K562 (cell line): ENCODE results near the gene ALK. TPM values are rescaled to one million over a fixed set of nuclear protein-coding genes. Genes with fewer than 3 reads are reported as not detected.

ENCODE experiments used
- C11orf30 ChIP-seq: fragments of 450-650 bp; IDR thresholded peaks from 2 replicates; pipeline ENCODE4 v1.6.1; 2016; ENCODE audit warnings: low read depth, mild to moderate bottlenecking
- CBFA2T2 ChIP-seq: fragments of 450-650 bp; conservative IDR thresholded peaks from 2 replicates; pipeline ENCODE4 v1.6.1; 2017; ENCODE audit warnings: mild to moderate bottlenecking
- CBFA2T3 ChIP-seq: fragments of 450-650 bp; IDR thresholded peaks from 2 replicates; pipeline ENCODE4 v1.6.1; 2017
- HNRNPH1 ChIP-seq: fragments of 200-400 bp; formaldehyde crosslinking; optimal IDR thresholded peaks from 2 replicates; pipeline ENCODE3; 2017; ENCODE audit warnings: low read depth, mild to moderate bottlenecking, low read length, moderate library complexity
- KLF6 ChIP-seq: fragments of 250-450 bp; sonication (Bioruptor Pico); IDR thresholded peaks from 2 replicates; pipeline ENCODE4 v1.4.0; 2020; ENCODE audit warnings: mild to moderate bottlenecking, moderate library complexity, borderline replicate concordance
- MAFG ChIP-seq: fragments of 450-650 bp; conservative IDR thresholded peaks from 2 replicates; pipeline ENCODE4 v1.6.1; 2016; ENCODE audit warnings: missing genetic modification characterization, missing compliant biosample characterization
- MEIS2 ChIP-seq: fragments of 450-650 bp; IDR thresholded peaks from 2 replicates; pipeline ENCODE4 v1.6.1; 2014; ENCODE audit warnings: mild to moderate bottlenecking; ENCODE audit not compliant: partially characterized antibody
- NFE2 ChIP-seq: IDR thresholded peaks from 2 replicates; pipeline ENCODE4 v1.6.1; 2014; ENCODE audit warnings: antibody characterized with exemption, low read depth
- NFIC ChIP-seq: fragments of 450-650 bp; IDR thresholded peaks from 2 replicates; pipeline ENCODE4 v1.6.1; 2017; ENCODE audit warnings: mild to moderate bottlenecking, inconsistent platforms
- PBX2 ChIP-seq, 2 experiments: IDR thresholded peaks in 1 of 2; conservative IDR thresholded peaks in 1 of 2; 2 replicates each; pipeline ENCODE4 v1.6.1; 2016; ENCODE audit warnings: low read depth in 2 of 2, mild to moderate bottlenecking in 1 of 2, missing compliant biosample characterization in 1 of 2, missing genetic modification characterization in 1 of 2, moderate library complexity in 1 of 2
- RBM15 ChIP-seq: fragments of 200-400 bp; formaldehyde crosslinking; IDR thresholded peaks from 2 replicates; pipeline ENCODE4 v1.6.1; 2018; ENCODE audit warnings: mild to moderate bottlenecking, low read length, moderate library complexity; ENCODE audit not compliant: insufficient read depth
- REST ChIP-seq, 2 experiments: fragments of 450-650 bp; formaldehyde crosslinking in 1 of 2; IDR thresholded peaks; 2 replicates each; pipeline versions ENCODE4 v1.4.0 to v1.6.1; 2014 to 2020; ENCODE audit warnings: mild to moderate bottlenecking in 2 of 2, borderline replicate concordance in 1 of 2, low read depth in 1 of 2
- TAL1 ChIP-seq: fragments of 450-650 bp; IDR thresholded peaks from 2 replicates; pipeline ENCODE4 v1.6.1; 2016; ENCODE audit warnings: mild to moderate bottlenecking
- ZBTB34 ChIP-seq: fragments of 250-450 bp; sonication (Bioruptor Pico); IDR thresholded peaks from 2 replicates; pipeline ENCODE4 v1.8.0; 2021; ENCODE audit warnings: mild to moderate bottlenecking, moderate library complexity
- ZNF655 ChIP-seq: fragments of 250-450 bp; sonication (Bioruptor Pico); IDR thresholded peaks from 2 replicates; pipeline ENCODE4 v1.5.0; 2021
- polyA plus RNA-seq, 8 experiments: library from polyadenylated mRNA; depleted of rRNA in 4 of 8; stranded (reverse) in 5 of 8; unstranded in 3 of 8; fragments of >200 nt; fragmentation: Nextera tagmentation in 2 of 8; fragmentation: Illumina TruSeq in 1 of 8; extraction: Ambion mirVana in 2 of 8; extraction: Trizol in 1 of 8; gene quantifications; 2 replicates each; pipeline versions ENCODE4 v1.2.1 to v1.2.3, GENCODE V29; 2011 to 2014; ENCODE audit warnings: inconsistent platforms in 1 of 8, missing spikeins in 1 of 8
- total RNA-seq, 7 experiments: library from RNA; depleted of rRNA in 6 of 7; stranded (reverse); fragments of >200 nt in 6 of 7; fragmentation: Illumina TruSeq in 2 of 7; extraction: Trizol in 2 of 7; gene quantifications; 2 replicates each; pipeline versions ENCODE4 v1.2.1 to v1.2.3, GENCODE V29; 2011 to 2021; ENCODE audit warnings: low replicate concordance in 1 of 7

ALK gene
- total and polyA plus RNA-seq, 9 of the 15 experiments (the other 6 are each of a cell fraction or from before 2014, with no cell fraction given): not detected

- TF ChIP-seq MAFG (tag): peak; percentile 93
- TF ChIP-seq TAL1: peak; percentile 49
- no peak for TF ChIP-seq KLF6 (CRISPR knock-in tag)
- TF ChIP-seq PBX2 (CRISPR knock-in tag; IDR thresholded peaks at IDR 0.05; ENCODE audit: low read depth): no peak
- peak; percentile 82 for TF ChIP-seq PBX2 (tag; conservative IDR thresholded peaks at IDR 0.05; ENCODE audit: low read depth)
- TF ChIP-seq HNRNPH1: no peak
- TF ChIP-seq NFE2: peak; percentile 84
- peak; percentile 29; the same call in 1 of the 2 replicates for TF ChIP-seq CBFA2T2
- no peak for TF ChIP-seq ZBTB34 (CRISPR knock-in tag)
- TF ChIP-seq REST (IDR thresholded peaks at IDR 0.05; ENCODE audit: borderline replicate concordance): peak; percentile 40; the same call in 1 of the 2 replicates
- no peak for TF ChIP-seq REST (CRISPR knock-in tag; IDR thresholded peaks at IDR 0.05; ENCODE audit: low read depth)
- peak; percentile 73 for TF ChIP-seq MEIS2
- no peak for TF ChIP-seq RBM15
- TF ChIP-seq CBFA2T3: peak; percentile 63
- TF ChIP-seq C11orf30: peak; percentile 84
- no peak for TF ChIP-seq ZNF655 (CRISPR knock-in tag)
- TF ChIP-seq NFIC: peak; percentile 89
Observed at GRCh38 chr2:29480426-29480825, 441.0 kb downstream of the ALK start (continued).
